ENCODE measurements around the gene ZNF133.
"Not testable (repeated sequence)": the region's sequence is repeated elsewhere in the genome, so short reads cannot be mapped to it uniquely, and the experiment has no call there.

ZNF133 gene

DNA sequence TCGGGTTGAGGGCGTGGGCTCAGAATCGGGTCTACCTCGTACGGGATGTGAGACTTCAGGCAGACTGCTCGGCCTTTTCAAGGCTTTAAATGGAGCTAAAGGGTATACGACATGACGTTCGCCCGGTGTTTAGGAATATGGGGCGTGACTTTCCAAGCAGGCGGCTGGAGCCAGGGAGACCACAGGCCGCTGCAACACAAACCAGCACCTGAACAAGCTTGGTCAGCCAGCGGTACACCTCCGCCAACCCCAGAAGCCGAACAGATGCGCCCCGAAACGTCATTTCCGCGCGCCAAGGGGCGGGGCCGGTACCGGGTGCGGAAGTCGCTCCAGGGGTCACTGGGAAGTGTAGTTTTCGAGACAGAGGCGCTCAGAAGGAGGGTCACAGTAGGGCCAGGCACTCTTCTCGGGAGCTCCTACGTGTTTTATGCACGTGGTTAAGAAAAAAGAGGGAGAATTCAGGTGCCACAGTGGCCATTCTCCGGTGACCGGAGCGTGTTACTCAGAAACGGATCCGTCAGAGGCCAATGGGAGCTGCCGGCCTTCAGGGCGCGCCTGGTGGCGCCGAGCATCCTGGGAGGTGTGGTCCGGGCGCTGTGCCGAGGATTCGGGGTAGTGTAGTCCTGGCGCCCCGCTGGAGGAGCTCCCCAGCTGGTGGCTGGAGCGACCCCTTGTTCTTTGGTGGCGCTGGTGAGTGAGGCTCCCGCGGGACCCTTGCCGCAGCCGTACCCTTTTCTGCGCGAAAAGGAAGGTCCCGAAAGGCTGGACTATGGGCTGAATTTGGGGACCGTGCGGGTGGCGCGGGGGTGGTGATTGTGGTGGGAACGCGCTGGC, at the start of gene ZNF133:
Gene ZNF133 (plus strand): TSS at position 613 of the 834 bp plus-strand sequence. CDS start 17,160 bp downstream, outside the sequence.
- peak; percentile 55 for DNase-seq

- no peak for DNase-seq
Observed at GRCh38 chr20:18240997-18241396, 47.3 kb upstream of the ZNF133 start.

DNA sequence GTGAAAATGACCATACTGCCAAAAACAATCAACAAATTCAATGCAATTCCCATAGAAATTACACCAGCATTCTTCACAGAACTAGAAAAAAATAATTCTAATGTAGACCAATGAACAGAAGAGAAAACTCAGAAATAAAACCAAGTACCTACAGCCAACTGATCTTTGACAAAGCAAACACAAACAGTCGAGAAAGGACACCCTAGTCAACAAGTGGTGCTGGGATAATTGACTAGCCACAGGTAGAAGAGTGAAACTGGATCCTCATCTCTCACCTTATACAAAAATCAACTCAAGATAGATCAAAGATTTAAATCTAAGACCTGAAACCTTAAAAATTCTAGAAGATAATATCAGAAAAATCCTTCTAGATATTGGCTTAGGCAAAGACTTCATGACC, 44.5 kb upstream of the ZNF133 start:
- DNase-seq: no peak

DNA sequence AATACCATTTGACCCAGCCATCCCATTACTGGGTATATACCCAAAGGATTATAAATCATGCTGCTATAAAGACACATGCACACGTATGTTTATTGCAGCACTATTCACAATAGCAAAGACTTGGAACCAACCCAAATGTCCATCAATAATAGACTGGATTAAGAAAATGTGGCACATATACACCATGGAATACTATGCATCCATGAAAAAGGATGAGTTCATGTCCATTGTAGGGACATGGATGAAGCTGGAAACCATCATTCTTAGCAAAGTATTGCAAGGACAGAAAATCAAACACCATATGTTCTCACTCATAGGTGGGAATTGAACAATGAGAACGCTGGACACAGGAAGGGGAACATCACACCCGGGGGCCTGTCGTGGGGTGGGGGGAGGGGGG, 39.8 kb upstream of the ZNF133 start:
- not testable (repeated sequence) for DNase-seq

DNA sequence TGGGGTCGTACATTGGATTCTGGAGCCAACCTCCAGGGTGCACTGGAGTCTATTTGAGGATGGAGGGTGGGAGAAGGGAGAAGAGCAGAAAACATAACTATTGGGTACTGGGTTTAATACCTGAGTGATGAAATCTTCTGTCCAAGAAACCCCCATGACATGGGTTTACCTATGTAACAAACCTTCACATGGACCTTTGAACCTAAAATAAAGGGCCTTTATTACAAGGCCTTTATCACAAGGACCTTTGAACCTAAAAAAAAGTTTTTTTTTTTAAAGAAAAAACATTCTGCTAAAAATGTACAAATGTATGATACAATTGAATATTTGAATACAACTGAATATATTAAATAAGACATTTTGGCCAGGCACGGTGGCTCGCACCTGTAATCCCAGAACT, 38.1 kb upstream of the ZNF133 start:
- no peak for DNase-seq

DNA sequence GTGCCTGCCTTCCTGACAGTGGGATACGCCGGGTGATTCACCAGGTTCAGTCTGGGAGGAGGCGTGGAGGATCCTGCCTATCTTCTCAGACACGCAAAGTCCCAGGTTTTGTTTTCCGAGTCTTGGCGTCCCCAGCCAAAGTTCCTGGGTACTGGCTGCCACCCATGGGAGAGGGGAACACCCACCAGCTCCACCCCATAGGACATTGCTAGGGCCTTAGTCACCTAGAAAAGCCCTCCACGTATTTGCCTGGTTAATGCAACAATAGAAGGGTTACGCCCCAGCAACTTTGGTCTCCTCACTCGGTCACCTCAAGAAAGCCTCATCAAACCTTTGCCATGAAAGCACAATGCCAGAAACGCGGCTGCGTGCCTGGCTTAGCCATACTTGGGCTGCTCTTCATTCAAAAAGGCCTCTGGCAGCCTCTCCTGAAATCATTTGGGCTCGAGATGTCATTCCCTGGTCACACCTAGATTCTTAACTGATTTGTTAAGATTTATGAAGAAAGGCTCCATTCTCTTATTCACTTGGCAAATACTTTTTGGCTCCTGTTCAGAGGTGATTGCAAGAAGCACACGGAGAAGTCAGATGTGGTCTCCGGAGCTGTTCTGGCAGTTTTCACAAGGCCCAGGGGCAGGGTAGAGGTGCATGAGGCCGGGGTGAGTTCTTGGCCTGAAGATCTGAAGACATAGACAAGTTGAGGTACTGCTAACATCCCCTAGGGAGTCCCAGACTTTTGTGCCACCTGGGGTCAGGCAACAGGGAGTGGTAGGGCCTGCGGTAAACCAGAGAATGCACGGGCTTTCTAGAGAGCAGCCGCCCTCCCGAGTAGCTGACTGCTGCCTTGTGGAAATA, 35.5 kb upstream of the ZNF133 start:
- no peak for DNase-seq

GRCh38 chr20:18254615-18255014, 33.7 kb upstream of the ZNF133 start:
- no peak for DNase-seq

GRCh38 chr20:18255526-18255925, 32.8 kb upstream of the ZNF133 start:
- DNase-seq: no peak

- no peak for DNase-seq
Observed at GRCh38 chr20:18256440-18257090, 31.8 kb upstream of the ZNF133 start.

DNA sequence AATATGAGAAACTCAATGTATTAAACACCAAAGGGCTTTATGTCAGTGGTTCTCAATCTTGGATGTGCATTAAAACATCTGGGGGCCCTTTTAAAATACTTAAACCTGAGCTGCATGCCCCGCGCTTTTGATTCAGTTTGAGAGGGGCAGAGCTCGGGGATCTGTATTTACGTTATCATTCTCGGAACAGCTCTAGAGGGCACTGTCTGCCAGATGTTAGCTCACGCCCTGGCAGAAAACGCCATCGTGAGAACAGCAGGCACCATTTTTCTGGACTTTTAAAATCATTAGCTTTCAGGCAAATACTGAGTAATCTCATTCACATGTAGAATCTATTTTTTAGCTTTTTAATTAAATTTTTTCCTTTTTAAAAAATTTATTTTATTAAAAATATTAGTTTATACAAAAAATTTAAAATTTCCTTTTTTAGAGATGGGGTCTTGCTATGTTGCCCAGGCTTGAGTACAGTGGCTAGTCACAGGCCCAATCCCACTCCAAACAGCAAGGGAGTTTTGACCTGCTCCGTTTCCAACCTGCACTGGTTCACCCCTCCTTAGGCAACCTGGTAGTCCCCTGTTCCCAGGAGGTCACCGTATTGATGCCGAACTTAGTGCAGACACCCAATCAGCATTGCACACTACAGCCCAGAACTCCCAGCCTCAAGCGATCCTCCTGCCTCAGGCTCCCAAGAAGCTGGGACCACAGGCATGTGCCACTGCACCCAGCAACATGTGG, 30.0 kb upstream of the ZNF133 start:
- DNase-seq: no peak

DNA sequence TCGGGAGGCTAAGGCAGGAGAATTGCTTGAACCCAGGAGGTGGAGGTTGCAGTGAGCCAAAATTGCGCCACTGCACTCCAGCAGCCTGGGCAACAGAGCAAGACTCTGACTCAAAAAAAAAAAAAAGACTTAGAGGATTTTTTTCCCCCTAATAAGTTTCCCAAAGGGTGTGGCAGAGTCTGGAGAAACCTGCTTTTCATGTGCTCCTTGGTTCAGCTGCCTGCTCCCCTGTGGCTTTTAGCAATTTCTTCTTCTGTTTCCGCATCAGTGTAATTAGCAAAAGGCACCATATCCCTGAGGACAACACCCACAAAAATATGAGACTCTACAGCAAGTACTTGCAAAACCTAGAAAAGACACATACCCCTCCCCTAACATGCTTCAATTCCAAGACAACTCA, 28.6 kb upstream of the ZNF133 start:
- no peak for DNase-seq

DNA sequence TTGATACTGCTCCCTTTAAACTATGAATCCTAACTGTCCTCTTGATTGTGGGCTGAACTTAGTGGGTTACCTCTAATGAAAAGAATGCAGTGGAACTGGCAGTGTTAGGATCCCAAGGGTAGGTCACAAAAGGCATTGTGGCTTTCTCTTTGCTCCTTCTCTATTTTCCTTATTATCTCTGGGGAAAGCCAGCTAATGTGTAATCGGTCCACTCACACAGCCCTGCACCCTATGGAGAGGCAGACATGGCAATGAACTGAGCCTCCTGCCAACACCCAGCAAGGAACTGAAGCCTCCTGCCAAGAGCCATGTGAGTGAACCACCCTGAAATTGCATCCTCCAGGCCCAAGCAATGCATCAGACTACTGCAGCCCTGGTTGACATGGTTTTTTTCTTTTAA, 24.6 kb upstream of the ZNF133 start:
- DNase-seq: no peak

DNA sequence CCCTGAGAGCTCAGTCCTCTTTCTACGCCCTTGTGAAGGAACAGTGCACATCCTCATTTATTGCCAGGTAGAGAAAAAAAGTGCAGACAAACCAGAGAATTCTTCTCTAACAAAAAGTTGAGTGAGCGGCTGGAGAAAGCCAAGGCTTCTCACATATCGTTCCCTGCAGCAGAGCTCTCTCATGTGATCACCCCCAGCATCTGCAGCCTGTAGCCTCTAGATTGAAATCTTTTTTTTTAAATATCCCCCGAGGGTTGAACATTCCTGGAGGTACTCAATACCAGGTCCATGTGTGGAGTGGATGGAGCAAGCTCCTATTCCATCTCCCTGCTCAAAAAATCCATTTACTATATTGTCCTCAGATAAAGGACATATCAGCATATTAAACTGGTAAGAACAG, 22.9 kb upstream of the ZNF133 start:
- no peak for DNase-seq

GRCh38 chr20:18266282-18266681, 22.0 kb upstream of the ZNF133 start:
- no peak for DNase-seq

GRCh38 chr20:18267815-18268214, 20.5 kb upstream of the ZNF133 start:
- no peak for DNase-seq

GRCh38 chr20:18271160-18271559, 17.2 kb upstream of the ZNF133 start:
- DNase-seq: no peak

DNA sequence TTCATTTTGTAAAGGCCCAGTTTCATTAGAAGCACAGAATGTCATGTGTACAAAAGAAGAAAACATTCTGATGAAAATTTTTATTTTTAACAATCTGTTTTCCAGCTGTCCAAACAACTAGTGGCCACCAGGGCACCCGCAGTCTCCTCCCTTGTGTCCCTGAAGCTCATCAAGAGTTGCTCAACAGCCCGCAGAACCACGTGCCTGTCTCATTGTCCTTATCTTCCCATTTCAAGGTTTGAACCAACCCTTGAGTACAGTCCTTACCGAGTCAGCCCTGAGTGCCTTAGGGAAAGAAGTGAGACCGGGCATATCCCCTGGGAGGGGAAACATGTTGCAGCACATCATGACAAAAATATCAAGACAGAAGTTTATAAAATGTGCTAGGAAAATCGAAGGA, 15.9 kb upstream of the ZNF133 start:
- no peak for DNase-seq

DNA sequence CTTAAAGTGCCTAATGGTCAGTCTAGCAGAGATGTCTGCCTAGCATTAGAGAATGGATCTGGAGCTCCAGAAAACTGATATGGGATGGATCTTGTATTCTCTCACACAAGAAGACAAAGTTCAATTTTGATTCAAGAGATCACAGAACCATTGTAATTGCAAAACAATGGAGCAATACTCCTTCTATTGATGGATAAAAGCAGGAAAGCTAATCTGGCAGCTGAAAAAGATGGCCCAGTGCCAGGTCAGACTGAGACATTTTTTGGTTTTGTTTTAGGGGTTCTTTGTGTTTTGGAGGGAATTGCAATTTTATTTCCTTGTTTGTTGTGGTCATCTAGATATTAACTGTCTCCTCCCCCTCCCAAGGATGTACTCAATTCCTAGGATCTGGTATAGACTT, 14.6 kb upstream of the ZNF133 start:
- no peak for DNase-seq

GRCh38 chr20:18275960-18276359, 12.4 kb upstream of the ZNF133 start:
- not testable (repeated sequence) for DNase-seq

DNA sequence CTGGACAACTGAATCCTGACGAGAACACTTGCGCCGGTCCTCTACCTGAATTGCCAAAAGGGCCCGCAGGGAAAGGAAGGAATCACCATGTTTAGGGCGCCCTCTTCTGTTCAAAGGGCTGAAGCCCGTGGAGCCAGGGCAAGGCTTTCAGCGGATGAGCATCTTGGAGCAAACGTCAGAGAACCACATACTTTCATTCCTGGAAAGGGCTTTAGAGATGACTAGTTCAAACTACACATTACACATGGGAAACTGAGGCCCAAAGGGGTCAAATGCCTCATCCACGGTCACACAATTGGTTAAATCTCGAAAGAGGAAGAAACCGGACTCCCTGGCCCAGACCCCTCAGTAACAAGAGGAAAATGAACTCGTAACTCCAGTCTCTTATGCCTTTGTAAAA, 11.5 kb upstream of the ZNF133 start:
- DNase-seq: no peak

- peak; percentile 29 for DNase-seq
Observed at GRCh38 chr20:18279242-18279641, 9.1 kb upstream of the ZNF133 start.

GRCh38 chr20:18284805-18285533, 3.4 kb upstream of the ZNF133 start:
- no peak for DNase-seq

All from SIG-M5 (cell line).